A204.1 (cell line): ENCODE measurements around the gene SMG7.

Experiments used
- FAIRE-seq: peaks from 2 replicates; lab custom pipeline; 2012; peaks lifted over from hg19 to GRCh38; lab: Jason Lieb, UNC

Gene SMG7

GRCh38 chr1:183470147-183470960, 1.9 kb upstream of the SMG7 start:
- FAIRE-seq = no peak

GRCh38 chr1:183470961-183471742, 1.1 kb upstream of the SMG7 start:
- no peak for FAIRE-seq

- peak; percentile 97 for FAIRE-seq
Observed at GRCh38 chr1:183471743-183472487, 384 bp upstream of the SMG7 start.

GRCh38 chr1:183473217-183473536, 878 bp downstream of the SMG7 start:
- no peak for FAIRE-seq

GRCh38 chr1:183476081-183476480, 3.8 kb downstream of the SMG7 start:
- no peak for FAIRE-seq

GRCh38 chr1:183477986-183478781, 5.9 kb downstream of the SMG7 start:
- no peak for FAIRE-seq

GRCh38 chr1:183480971-183481441, 8.7 kb downstream of the SMG7 start:
- FAIRE-seq = no peak

- FAIRE-seq = no peak
Observed at GRCh38 chr1:183483224-183483623, 10.9 kb downstream of the SMG7 start.

GRCh38 chr1:183484254-183484653, 12.0 kb downstream of the SMG7 start:
- FAIRE-seq = no peak

GRCh38 chr1:183484851-183485250, 12.6 kb downstream of the SMG7 start:
- no peak for FAIRE-seq

GRCh38 chr1:183487674-183488442, 15.6 kb downstream of the SMG7 start:
- no peak for FAIRE-seq

- FAIRE-seq = no peak
Observed at GRCh38 chr1:183490932-183491331, 18.6 kb downstream of the SMG7 start.

GRCh38 chr1:183493540-183494245, 21.4 kb downstream of the SMG7 start:
- no peak for FAIRE-seq

GRCh38 chr1:183495420-183495819, 23.1 kb downstream of the SMG7 start:
- no peak for FAIRE-seq

- no peak for FAIRE-seq
Observed at GRCh38 chr1:183497218-183497617, 24.9 kb downstream of the SMG7 start.

- no peak for FAIRE-seq
Observed at GRCh38 chr1:183498342-183498991, 26.2 kb downstream of the SMG7 start.

GRCh38 chr1:183505454-183506089, 33.3 kb downstream of the SMG7 start:
- no peak for FAIRE-seq

GRCh38 chr1:183506561-183506960, 34.3 kb downstream of the SMG7 start:
- FAIRE-seq = no peak

- FAIRE-seq = no peak
Observed at GRCh38 chr1:183508694-183509093, 36.4 kb downstream of the SMG7 start.

- FAIRE-seq = no peak
Observed at GRCh38 chr1:183512450-183512849, 40.2 kb downstream of the SMG7 start.
